IPS-15b (cell line): Measurements from ENCODE around the gene ARHGEF2.

Experiments used
- H3K27me3 ChIP-seq: one replicate; pipeline ENCODE4 v1.6.1; 2013; ENCODE audit warnings: low read length; ENCODE audit not compliant: control insufficient read depth, insufficient read depth
- H3K36me3 ChIP-seq: one replicate; pipeline ENCODE4 v1.6.1; 2013; ENCODE audit warnings: low read length; ENCODE audit not compliant: control insufficient read depth, insufficient read depth
- H3K4me1 ChIP-seq: one replicate; pipeline ENCODE4 v1.6.1; 2013; ENCODE audit warnings: mild to moderate bottlenecking, low read length; ENCODE audit not compliant: control insufficient read depth, insufficient read depth
- H3K4me3 ChIP-seq: one replicate; pipeline ENCODE4 v1.5.1; 2013; ENCODE audit warnings: low read depth, low read length
- H3K9ac ChIP-seq: one replicate; pipeline ENCODE4 v1.6.1; 2013; ENCODE audit warnings: low read depth, mild to moderate bottlenecking, low read length
- H3K9me3 ChIP-seq: one replicate; pipeline ENCODE4 v1.6.1; 2013; ENCODE audit warnings: mild to moderate bottlenecking, low read length; ENCODE audit not compliant: control insufficient read depth, insufficient read depth

ARHGEF2 gene

DNA sequence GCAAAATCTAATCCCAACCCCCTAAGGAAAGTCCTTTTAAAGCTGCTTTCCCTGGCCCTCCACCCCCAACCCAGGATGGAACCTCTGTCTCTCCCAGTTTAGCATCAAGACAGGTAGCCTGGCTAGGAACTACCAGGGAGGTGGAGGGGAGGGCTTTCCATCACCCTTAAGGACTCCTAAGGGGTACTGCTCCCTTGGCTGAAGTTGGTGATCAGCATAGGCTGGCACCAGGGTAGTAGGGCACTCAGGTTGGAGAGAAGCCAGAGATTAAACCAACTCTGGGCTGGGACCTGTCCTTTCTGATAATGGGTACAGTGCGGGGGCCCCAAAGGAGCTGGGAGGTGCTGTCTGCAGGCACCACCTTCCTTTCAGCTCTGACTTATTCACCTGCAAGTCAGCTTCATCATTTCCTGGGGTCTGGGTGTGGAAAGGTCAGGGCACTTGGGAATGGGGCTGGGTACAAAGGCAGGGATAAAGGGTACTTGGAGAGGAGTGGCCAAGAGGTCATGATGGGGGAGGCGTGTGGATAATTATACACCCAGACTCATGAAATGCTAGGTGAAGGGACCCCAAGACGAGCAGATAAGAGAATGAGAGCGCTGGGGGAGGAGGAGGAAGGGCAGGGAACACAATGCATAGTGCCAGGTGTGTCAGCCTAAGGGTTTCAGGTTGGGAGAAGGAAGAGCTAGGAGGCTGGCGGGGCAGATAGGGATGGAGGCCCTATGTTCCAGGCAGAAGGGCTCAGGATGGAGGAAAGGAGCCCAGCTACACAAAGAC is 1.2 kb downstream of the ARHGEF2 start:
- Histone ChIP-seq H3K4me1 (peaks cover 38% of the 10 kb centered on the region), H3K9ac (peak overlapping the region; percentile 90), H3K27me3 (no peaks in the 10 kb centered on the region), H3K4me3 (peak overlapping the region; percentile 89), H3K36me3 (no peaks in the 10 kb centered on the region), H3K9me3 (no peaks in the 10 kb centered on the region)

DNA sequence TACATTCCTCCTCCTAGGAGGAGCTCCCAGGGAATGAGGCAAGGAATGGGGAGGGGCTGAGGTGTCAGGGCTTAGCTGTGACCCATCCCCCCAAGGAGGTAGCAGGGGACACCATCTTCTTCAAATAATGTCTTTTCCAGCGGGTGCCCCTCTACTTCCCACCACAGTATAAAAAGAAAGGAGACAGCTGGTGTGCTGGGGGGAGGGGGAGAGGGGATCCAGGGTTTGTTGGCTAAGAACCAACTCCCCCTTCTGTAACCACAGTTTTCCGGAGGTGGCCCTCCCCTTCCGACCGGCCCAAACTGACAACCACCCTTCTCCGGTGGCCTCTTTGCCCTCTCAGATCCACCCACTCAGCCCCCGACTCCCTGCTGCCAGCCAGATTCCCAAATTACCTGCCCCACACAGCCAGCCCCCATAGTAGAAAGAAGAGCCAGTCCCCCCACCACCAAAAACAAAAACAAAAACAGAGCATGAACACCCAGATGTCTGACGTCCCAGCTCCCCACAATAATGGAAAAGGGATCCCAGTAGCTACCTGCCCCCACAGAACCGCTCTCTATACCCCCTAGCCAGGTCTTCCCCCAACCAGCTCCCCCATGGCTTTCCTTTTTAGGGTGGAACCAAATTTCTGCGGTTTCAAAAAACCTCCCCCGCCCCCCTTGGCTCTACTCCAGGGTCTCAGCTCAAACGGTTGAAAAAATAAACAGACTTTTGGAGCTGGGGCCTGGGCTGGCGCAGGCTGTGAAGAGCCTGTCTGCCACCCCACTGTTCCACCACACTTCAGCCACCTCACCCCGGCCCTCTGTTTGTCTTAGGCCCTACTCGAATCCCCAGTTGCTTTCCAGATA is 2.1 kb downstream of the ARHGEF2 start:
- peak overlapping the region; percentile 89 for H3K4me3 ChIP-seq
- peaks cover 34% of the 10 kb centered on the region for H3K4me1 ChIP-seq
- no peaks in the 10 kb centered on the region for H3K9me3 ChIP-seq

DNA sequence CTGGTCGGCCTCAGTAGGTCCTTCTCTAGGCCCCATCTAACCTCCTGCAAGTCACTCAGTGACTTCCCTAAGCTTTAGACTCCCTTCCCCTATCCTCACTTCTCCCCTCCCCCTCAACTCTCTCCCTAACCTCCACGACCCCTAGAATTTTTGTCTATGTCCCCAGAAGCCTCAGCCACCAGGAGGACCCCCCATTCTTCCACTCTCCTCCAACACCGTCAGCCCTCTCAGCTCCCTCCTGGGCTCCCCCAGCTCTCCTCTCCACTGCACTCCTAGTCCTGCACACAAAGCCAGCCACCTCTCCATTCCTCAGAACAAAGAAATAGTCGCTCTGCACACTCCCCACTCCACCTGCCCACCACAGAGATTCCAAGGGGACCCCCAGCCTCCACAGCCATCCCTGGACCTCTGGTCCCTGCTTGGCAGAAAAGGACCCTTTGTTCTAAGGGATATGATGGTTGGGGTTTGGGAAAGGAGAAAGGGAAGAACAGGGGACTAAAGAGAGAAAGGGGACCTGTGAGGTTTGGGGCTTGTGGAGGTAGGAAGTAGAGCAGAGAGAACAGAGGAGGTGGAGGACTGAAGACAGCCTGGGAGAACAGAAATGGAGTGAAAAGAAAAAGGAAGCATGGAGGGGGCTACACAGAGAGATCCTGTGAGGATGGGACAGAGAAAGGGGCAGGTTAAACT is 2.8 kb downstream of the ARHGEF2 start:
- peak overlapping the region; percentile 89 for H3K4me3 ChIP-seq
- peaks cover 4% of the 10 kb centered on the region for H3K36me3 ChIP-seq
- no peaks in the 10 kb centered on the region for H3K9me3 ChIP-seq
- no peaks in the 10 kb centered on the region for H3K27me3 ChIP-seq
- no peak overlapping the region for H3K9ac ChIP-seq
- peaks cover 37% of the 10 kb centered on the region for H3K4me1 ChIP-seq

More for the DNA sequence above, 2.1 kb downstream of the ARHGEF2 start:
- Histone ChIP-seq H3K27me3 (no peaks in the 10 kb centered on the region), H3K36me3 (no peaks in the 10 kb centered on the region), H3K9ac (no peak overlapping the region)

DNA sequence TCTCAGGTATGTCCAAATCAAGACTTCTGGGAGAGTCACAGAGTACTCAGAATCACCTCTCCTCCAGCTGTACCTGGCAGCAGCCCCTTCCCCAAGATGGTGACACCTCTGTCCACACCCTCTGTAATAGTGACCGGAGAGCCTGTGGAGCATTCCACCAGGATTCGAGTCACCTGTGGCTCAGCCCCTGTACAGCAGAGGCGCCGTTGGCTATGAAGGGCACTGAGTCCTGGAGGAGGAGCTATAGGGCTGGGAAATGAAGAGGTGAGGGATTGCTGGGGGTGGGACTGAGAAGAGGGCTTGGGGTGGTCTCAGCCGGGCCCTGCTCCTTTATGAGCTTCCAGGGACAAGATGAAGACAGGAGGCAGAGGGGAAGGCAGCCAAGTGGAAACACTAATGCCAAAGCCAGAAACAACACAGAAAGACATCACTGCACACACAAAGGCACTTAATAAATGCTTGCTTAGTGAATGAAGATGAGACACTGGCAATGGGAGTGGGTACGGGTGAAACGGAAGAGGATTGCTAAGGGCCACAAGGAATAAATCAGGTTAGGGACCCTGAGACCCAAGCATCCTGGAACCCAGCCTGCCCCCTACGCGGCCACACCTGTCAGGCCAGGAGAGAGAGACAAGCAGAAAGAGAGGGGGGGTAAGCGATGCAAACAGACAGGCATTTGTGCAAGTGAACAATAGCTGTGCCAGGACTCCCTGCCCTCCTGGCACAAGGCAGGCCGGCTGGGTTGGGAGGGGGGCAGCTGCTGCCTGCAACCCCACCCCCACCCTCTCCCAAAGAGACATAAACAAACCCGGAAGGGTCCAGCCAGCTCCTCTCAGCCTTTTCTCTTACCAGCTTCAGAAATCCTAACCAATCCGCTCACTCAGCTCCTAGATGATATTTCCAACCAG is 3.9 kb downstream of the ARHGEF2 start:
- H3K4me3 ChIP-seq: no peak overlapping the region
- peaks cover 8% of the 10 kb centered on the region for H3K36me3 ChIP-seq
- H3K4me1 ChIP-seq: peaks cover 33% of the 10 kb centered on the region
- H3K9me3 ChIP-seq: no peaks in the 10 kb centered on the region
- no peak overlapping the region for H3K9ac ChIP-seq
- no peaks in the 10 kb centered on the region for H3K27me3 ChIP-seq

DNA sequence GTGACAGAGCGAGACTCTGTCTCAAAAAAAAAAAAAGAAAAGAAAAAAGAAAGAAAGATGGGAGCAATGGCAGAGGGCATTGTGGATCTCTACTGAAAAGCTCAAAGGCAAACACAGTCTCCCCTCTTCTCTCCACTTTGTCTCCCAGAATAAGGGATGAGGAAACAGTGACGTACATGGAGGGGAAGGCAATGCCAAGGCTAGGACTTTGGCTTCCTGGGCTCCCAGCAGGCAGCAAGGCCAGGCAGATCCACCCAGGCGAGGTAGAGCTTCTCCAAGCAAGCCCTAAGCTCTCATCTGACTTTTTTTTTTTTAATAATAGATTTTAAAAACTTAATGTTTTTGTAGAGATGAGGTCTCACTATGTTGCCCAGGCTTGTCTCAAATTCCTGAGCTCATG is 4.6 kb downstream of the ARHGEF2 start:
- no peak overlapping the region for H3K9ac ChIP-seq
- peaks cover 14% of the 10 kb centered on the region for H3K36me3 ChIP-seq
- no peaks in the 10 kb centered on the region for H3K9me3 ChIP-seq
- peaks cover 32% of the 10 kb centered on the region for H3K4me1 ChIP-seq
- H3K4me3 ChIP-seq: no peak overlapping the region
- no peaks in the 10 kb centered on the region for H3K27me3 ChIP-seq

DNA sequence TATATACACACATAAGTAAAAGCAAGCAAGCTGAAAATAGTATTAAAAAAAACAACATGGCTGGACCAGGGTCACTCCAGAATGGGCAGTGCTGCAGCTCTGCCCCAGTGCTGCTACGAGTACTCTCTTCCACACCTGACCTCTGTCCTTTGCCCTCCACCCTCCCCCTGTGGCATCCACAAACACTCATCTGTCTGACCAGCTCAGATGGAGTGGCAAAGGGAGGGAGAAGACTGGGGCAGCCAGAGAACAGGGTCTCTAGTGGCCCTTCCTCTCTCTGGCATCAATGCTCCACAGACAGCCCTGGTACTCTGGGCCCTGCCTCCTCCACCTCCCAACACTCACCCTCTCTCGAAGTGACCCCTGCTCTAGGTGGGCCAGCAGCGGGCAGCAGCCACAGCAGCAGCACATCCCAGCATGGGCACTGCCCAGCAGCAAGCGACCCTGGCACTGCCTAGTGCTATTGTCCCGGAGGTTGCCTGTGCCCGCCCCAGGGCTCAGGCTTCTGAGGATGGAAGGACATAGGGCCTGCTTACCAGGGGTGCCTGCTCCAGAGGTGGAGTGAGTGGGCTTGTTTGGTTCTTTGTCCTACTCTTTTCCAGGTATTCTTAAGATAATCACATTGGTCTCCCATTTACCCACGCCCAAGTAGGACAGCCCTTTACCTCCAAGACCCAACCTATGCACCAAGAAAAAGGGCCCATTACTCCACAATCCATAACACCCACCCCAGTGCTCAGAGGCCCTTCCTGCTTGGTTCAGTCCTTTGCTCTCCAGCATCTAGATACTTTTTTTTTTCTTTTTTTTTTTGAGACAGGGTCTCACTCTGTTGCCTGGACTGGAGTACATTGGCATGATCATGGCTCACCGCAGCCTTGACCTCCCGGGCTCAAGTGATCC is 6.2 kb downstream of the ARHGEF2 start:
- Histone ChIP-seq H3K4me3 (no peak overlapping the region), H3K36me3 (peaks cover 21% of the 10 kb centered on the region), H3K9me3 (no peaks in the 10 kb centered on the region), H3K9ac (no peak overlapping the region), H3K27me3 (no peaks in the 10 kb centered on the region), H3K4me1 (peaks cover 44% of the 10 kb centered on the region)

DNA sequence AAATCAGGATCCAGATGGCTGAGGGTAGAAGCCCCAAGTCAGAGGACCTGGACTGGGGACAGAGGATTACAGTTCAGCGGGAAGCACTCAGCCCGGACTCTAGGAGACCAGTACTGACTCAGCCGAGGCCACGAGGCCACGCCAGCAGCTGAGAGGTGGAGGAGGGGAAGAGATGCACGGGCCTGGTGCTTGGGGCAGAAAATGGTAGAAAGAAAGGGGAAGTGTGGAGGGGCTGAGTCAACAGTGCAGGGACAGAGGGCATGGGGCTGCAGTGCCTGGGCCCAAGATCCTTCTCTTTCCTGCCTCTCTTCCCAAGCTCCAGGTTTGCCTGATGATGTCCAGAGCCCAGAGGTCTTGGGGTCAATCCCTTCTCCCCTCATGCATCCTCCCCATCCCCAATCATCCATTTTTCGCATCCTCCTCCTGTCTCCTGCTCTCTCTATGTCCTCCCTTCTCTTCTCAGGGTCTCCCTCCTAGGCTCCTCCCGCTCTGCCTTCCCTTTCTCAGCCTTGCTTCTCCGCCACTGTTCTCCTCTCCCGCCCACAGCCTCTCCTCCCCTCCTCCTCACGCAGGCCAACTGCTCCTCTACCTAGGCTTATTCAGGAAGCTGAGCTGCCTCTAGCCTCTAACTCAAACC is 7.7 kb downstream of the ARHGEF2 start:
- peaks cover 41% of the 10 kb centered on the region for H3K4me1 ChIP-seq
- H3K9ac ChIP-seq: peak overlapping the region; percentile 47
- no peaks in the 10 kb centered on the region for H3K27me3 ChIP-seq
- no peak overlapping the region for H3K4me3 ChIP-seq
- H3K9me3 ChIP-seq: no peaks in the 10 kb centered on the region
- peaks cover 36% of the 10 kb centered on the region for H3K36me3 ChIP-seq

DNA sequence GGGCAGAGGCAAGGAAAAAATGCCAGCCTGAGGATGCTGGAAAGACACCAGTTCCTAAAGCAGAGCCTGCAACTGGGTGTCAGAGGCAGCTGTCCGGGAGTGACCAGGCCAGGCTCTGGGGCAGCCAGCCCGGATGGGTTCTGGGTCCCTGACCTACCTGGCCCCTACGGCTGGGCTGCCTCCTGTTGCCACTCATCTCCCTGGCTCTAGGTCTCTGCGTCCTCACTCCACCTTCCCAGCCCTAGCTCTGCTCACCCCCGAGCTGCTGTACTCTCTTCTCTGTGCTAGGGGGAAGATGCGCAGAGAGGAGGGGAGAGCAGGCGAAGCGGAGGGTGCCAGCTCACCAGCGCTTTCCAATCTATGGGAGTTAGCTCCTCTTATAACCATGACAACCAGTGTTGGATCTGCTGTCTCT is 9.0 kb downstream of the ARHGEF2 start:
- peaks cover 30% of the 10 kb centered on the region for H3K4me1 ChIP-seq
- peaks cover 46% of the 10 kb centered on the region for H3K36me3 ChIP-seq
- no peak overlapping the region for H3K4me3 ChIP-seq

DNA sequence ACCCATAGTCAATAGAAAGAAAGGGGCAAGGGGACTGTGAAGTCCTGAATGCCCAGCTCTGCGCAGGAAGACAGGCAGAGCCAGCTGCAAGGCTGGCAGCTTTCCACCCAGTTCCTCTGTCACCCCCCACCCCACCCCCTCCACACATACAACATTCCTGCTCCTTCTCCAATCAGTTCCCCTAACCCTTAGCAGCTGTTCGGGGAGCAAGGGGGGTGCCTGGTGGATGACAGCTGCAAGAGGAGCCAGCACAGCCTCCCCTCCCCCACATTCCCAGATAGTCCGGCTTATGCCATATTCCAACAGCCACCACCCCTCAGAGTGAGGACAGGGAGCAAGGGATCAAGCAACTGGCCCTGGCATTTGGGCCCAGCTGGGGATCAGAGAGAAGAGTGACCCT is 9.7 kb downstream of the ARHGEF2 start:
- H3K27me3 ChIP-seq: no peaks in the 10 kb centered on the region
- H3K9ac ChIP-seq: no peak overlapping the region
- peaks cover 49% of the 10 kb centered on the region for H3K36me3 ChIP-seq
- H3K4me1 ChIP-seq: peaks cover 26% of the 10 kb centered on the region
- no peaks in the 10 kb centered on the region for H3K9me3 ChIP-seq
- no peak overlapping the region for H3K4me3 ChIP-seq

More for the DNA sequence above, 9.0 kb downstream of the ARHGEF2 start:
- no peaks in the 10 kb centered on the region for H3K9me3 ChIP-seq
- no peaks in the 10 kb centered on the region for H3K27me3 ChIP-seq
- no peak overlapping the region for H3K9ac ChIP-seq

DNA sequence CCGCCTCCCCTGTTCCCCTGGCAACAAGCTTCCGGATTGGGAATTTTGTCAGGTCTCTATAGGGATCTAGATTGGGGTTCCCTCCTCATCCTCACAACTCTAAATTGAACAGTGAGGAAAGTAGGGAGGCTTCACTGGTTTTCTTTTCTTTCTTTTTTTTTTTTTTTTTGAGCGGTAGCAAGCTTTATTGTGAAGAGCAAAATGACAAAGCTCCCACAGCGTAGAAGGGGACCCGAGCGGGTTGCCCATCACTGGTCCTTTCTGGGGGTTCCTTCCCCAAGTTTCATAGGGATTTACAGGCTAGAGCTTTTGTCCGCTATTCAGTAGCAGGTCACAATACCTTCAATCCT is 10.3 kb downstream of the ARHGEF2 start:
- peaks cover 26% of the 10 kb centered on the region for H3K4me1 ChIP-seq

More for the DNA sequence above, 10.3 kb downstream of the ARHGEF2 start:
- Histone ChIP-seq H3K9me3 (no peaks in the 10 kb centered on the region), H3K4me3 (no peak overlapping the region), H3K9ac (peak overlapping the region; percentile 54), H3K36me3 (peaks cover 50% of the 10 kb centered on the region), H3K27me3 (no peaks in the 10 kb centered on the region)
